CD8-positive, alpha-beta memory T cell (primary cell): ENCODE data around the gene RPL21. TPM values are rescaled to one million over a fixed set of nuclear protein-coding genes. Genes with fewer than 3 reads are reported as not detected.

Source experiments
- CTCF ChIA-PET: fragments of 350-600 bp; sonication (Branson Sonifier 250); formaldehyde crosslinking; loops from one replicate; lab custom pipeline; 2021; ENCODE audit warnings: antibody characterized with exemption; lab: Charles Lee
- POLR2A ChIA-PET: fragments of 350-600 bp; sonication (Branson Sonifier 250); formaldehyde crosslinking; loops from one replicate; lab custom pipeline; 2021; ENCODE audit warnings: antibody characterized with exemption; lab: Charles Lee
- DNase-seq, 5 donors: peaks; one replicate each; pipeline versions ENCODE4 v3.0.0 to v3.0.0-alpha.2; 2020 to 2022; ENCODE audit warnings: mixed read lengths in 1 of 5
- H3K27ac ChIP-seq: one replicate; pipeline ENCODE4 v1.7.0; 2013; ENCODE audit warnings: low read depth, mild to moderate bottlenecking, low read length, moderate library complexity
- H3K27me3 ChIP-seq: 2 replicates; pipeline ENCODE4 v1.7.0; 2013; ENCODE audit warnings: low read length, mild to moderate bottlenecking; ENCODE audit not compliant: insufficient read depth, poor library complexity, severe bottlenecking
- H3K36me3 ChIP-seq: 2 replicates; pipeline ENCODE4 v1.7.0; 2013; ENCODE audit warnings: mild to moderate bottlenecking, low read length, moderate library complexity; ENCODE audit not compliant: insufficient read depth
- H3K4me1 ChIP-seq: 2 replicates; pipeline ENCODE4 v1.7.0; 2013; ENCODE audit warnings: mild to moderate bottlenecking, low read length, moderate library complexity; ENCODE audit not compliant: insufficient read depth
- H3K4me3 ChIP-seq: 2 replicates; pipeline ENCODE4 v1.7.0; 2013; ENCODE audit warnings: mild to moderate bottlenecking, low read length
- H3K9me3 ChIP-seq: 2 replicates; pipeline ENCODE4 v1.7.0; 2013; ENCODE audit warnings: mild to moderate bottlenecking, low read length
- H3K27ac Mint-ChIP-seq, 8 donors: one replicate each; pipeline ENCODE4 v1.8.0; 2020 to 2021; ENCODE audit warnings: mixed read lengths in 8 of 8, mild to moderate bottlenecking in 6 of 8, inconsistent platforms in 3 of 8, moderate library complexity in 3 of 8
- H3K27me3 Mint-ChIP-seq, 2 donors: one replicate each; pipeline ENCODE4 v1.8.0; 2020 to 2021; ENCODE audit warnings: mixed read lengths in 2 of 2, mild to moderate bottlenecking in 1 of 2, moderate library complexity in 1 of 2
- H3K36me3 Mint-ChIP-seq, 3 donors: one replicate each; pipeline ENCODE4 v1.8.0; 2020 to 2021; ENCODE audit warnings: mixed read lengths in 3 of 3, inconsistent platforms in 1 of 3, mild to moderate bottlenecking in 1 of 3
- H3K4me1 Mint-ChIP-seq, 3 donors: one replicate each; pipeline ENCODE4 v1.8.0; 2020 to 2021; ENCODE audit warnings: mixed read lengths in 3 of 3, inconsistent platforms in 1 of 3, mild to moderate bottlenecking in 1 of 3
- H3K4me3 Mint-ChIP-seq, 7 donors: one replicate each; pipeline ENCODE4 v1.8.0; 2020 to 2021; ENCODE audit warnings: mixed read lengths in 7 of 7, mild to moderate bottlenecking in 6 of 7, moderate library complexity in 4 of 7, inconsistent platforms in 2 of 7
- H3K9me3 Mint-ChIP-seq, 5 donors: one replicate each; pipeline ENCODE4 v1.8.0; 2020 to 2022; ENCODE audit warnings: mixed read lengths in 5 of 5, mild to moderate bottlenecking in 3 of 5, moderate library complexity in 2 of 5, inconsistent platforms in 1 of 5
- polyA plus RNA-seq: library from polyadenylated mRNA; unstranded; fragments of 300-500 nt; fragmentation: Illumina TruSeq; gene quantifications from one replicate; pipeline ENCODE4 v1.2.3, GENCODE V29; 2021
- total RNA-seq, 2 experiments: library from RNA; stranded (reverse); gene quantifications; one replicate each; pipeline ENCODE4 v1.2.3, GENCODE V29; 2021

RPL21 gene
- total and polyA plus RNA-seq, 3 experiments from 2014 or later = 1,206 to 6,715 (median 1,216) TPM

GRCh38 chr13:27276188-27276587 lies 24.8 kb downstream of the RPL21 start:
- Histone ChIP-seq H3K27ac (no peak overlapping the region), H3K4me3 (no peak overlapping the region), H3K27me3 (peaks cover 4% of the 10 kb centered on the region), H3K36me3 (no peaks in the 10 kb centered on the region), H3K9me3 (no peaks in the 10 kb centered on the region), H3K4me1 (peaks cover 5% of the 10 kb centered on the region)
- H3K9me3 Mint-ChIP-seq = peaks cover 0 to 2% (median 0%) of the 10 kb centered on the region in 5 donors
- no peak overlapping the region for H3K4me3 Mint-ChIP-seq
- ChIA-PET POLR2A (no interaction called here), CTCF (interaction anchor here (0.9 kb wide), 1 partner anchor 291 kb away, joined by 3 read pairs; no protein-coding TSS in a partner anchor)
- no peak for DNase-seq
- peaks cover 0 to 1% (median 0%) of the 10 kb centered on the region in 3 donors for H3K36me3 Mint-ChIP-seq
- peaks cover 4 to 7% (median 5%) of the 10 kb centered on the region in 3 donors for H3K4me1 Mint-ChIP-seq
- peaks cover 18 to 55% of the 10 kb centered on the region in 2 donors for H3K27me3 Mint-ChIP-seq
- no peak overlapping the region for H3K27ac Mint-ChIP-seq

GRCh38 chr13:27279506-27279905 lies 28.1 kb downstream of the RPL21 start:
- Histone ChIP-seq H3K27me3 (no peaks in the 10 kb centered on the region), H3K27ac (no peak overlapping the region), H3K4me3 (no peak overlapping the region), H3K36me3 (no peaks in the 10 kb centered on the region), H3K4me1 (no peaks in the 10 kb centered on the region), H3K9me3 (no peaks in the 10 kb centered on the region)
- ChIA-PET CTCF (interaction anchor here (1.8 kb wide), 1 partner anchor 22 kb away, joined by 4 read pairs; no protein-coding TSS in a partner anchor), POLR2A (interaction anchor here (0.6 kb wide), 1 partner anchor 282 kb away, joined by 4 read pairs; no protein-coding TSS in a partner anchor)
- H3K9me3 Mint-ChIP-seq = peaks cover 0 to 2% (median 0%) of the 10 kb centered on the region in 5 donors
- no peak overlapping the region for H3K4me3 Mint-ChIP-seq
- DNase-seq = no peak
- H3K27me3 Mint-ChIP-seq = peaks cover 16 to 44% of the 10 kb centered on the region in 2 donors
- no peaks in the 10 kb centered on the region for H3K4me1 Mint-ChIP-seq
- H3K27ac Mint-ChIP-seq = no peak overlapping the region
- H3K36me3 Mint-ChIP-seq = no peaks in the 10 kb centered on the region

- CTCF ChIA-PET = interaction anchor here (1.4 kb wide), 1 partner anchor 10 kb away, joined by 4 read pairs; the partner anchor contains the start of gene RASL11A
- H3K4me3 Mint-ChIP-seq = no peak overlapping the region
- POLR2A ChIA-PET = no interaction called here
Observed at GRCh38 chr13:27280009-27280656, 28.8 kb downstream of the RPL21 start.

GRCh38 chr13:27280841-27281240 lies 29.5 kb downstream of the RPL21 start:
- H3K9me3 ChIP-seq = no peaks in the 10 kb centered on the region
- no peak overlapping the region for H3K4me3 ChIP-seq
- peak overlapping the region in 1 of 8 donors; percentile 43 for H3K27ac Mint-ChIP-seq
- no peaks in the 10 kb centered on the region for H3K4me1 Mint-ChIP-seq
- H3K4me3 Mint-ChIP-seq = no peak overlapping the region
- ChIA-PET POLR2A (no interaction called here), CTCF (interaction anchor here (1.4 kb wide), 1 partner anchor 10 kb away, joined by 4 read pairs; the partner anchor contains the start of gene RASL11A)
- no peak for DNase-seq
- no peaks in the 10 kb centered on the region for H3K4me1 ChIP-seq
- no peaks in the 10 kb centered on the region for H3K9me3 Mint-ChIP-seq
- peaks cover 20 to 39% of the 10 kb centered on the region in 2 donors for H3K27me3 Mint-ChIP-seq
- H3K36me3 Mint-ChIP-seq = no peaks in the 10 kb centered on the region
- no peaks in the 10 kb centered on the region for H3K27me3 ChIP-seq
- no peak overlapping the region for H3K27ac ChIP-seq
- H3K36me3 ChIP-seq = no peaks in the 10 kb centered on the region

More at GRCh38 chr13:27280009-27280656, 28.8 kb downstream of the RPL21 start:
- H3K4me3 ChIP-seq = no peak overlapping the region
- DNase-seq = no peak
- Mint-ChIP-seq H3K9me3 (peaks cover 0 to 2% (median 0%) of the 10 kb centered on the region in 5 donors), H3K36me3 (no peaks in the 10 kb centered on the region), H3K4me1 (no peaks in the 10 kb centered on the region), H3K27me3 (peaks cover 17 to 40% of the 10 kb centered on the region in 2 donors), H3K27ac (no peak overlapping the region)
- H3K27me3 ChIP-seq = no peaks in the 10 kb centered on the region
- H3K9me3 ChIP-seq = no peaks in the 10 kb centered on the region
- no peak overlapping the region for H3K27ac ChIP-seq
- H3K36me3 ChIP-seq = no peaks in the 10 kb centered on the region
- H3K4me1 ChIP-seq = no peaks in the 10 kb centered on the region

GRCh38 chr13:27281420-27281819 lies 30.1 kb downstream of the RPL21 start:
- Histone ChIP-seq H3K4me3 (no peak overlapping the region), H3K27me3 (no peaks in the 10 kb centered on the region), H3K36me3 (no peaks in the 10 kb centered on the region), H3K4me1 (no peaks in the 10 kb centered on the region), H3K9me3 (no peaks in the 10 kb centered on the region), H3K27ac (no peak overlapping the region)
- no peaks in the 10 kb centered on the region for H3K4me1 Mint-ChIP-seq
- no peaks in the 10 kb centered on the region for H3K9me3 Mint-ChIP-seq
- H3K27ac Mint-ChIP-seq = no peak overlapping the region
- peaks cover 17 to 33% of the 10 kb centered on the region in 2 donors for H3K27me3 Mint-ChIP-seq
- H3K4me3 Mint-ChIP-seq = no peak overlapping the region
- H3K36me3 Mint-ChIP-seq = no peaks in the 10 kb centered on the region
- ChIA-PET CTCF (interaction anchor here (0.9 to 1.4 kb wide), 2 partner anchors 11 to 296 kb away, joined by 3 to 4 read pairs; partner anchors contain the start of gene RASL11A), POLR2A (no interaction called here)
- DNase-seq = no peak

- Mint-ChIP-seq H3K9me3 (no peaks in the 10 kb centered on the region), H3K4me3 (no peak overlapping the region), H3K27ac (no peak overlapping the region), H3K36me3 (no peaks in the 10 kb centered on the region), H3K4me1 (no peaks in the 10 kb centered on the region), H3K27me3 (peaks cover 8 to 21% of the 10 kb centered on the region in 2 donors)
- H3K9me3 ChIP-seq = no peaks in the 10 kb centered on the region
- no peaks in the 10 kb centered on the region for H3K4me1 ChIP-seq
- no peak for DNase-seq
- no peaks in the 10 kb centered on the region for H3K27me3 ChIP-seq
- ChIA-PET CTCF (interaction anchor here (1.1 kb wide), 2 partner anchors 12 to 298 kb away, joined by 4 read pairs; no protein-coding TSS in a partner anchor), POLR2A (no interaction called here)
- H3K36me3 ChIP-seq = no peaks in the 10 kb centered on the region
- no peak overlapping the region for H3K4me3 ChIP-seq
- no peak overlapping the region for H3K27ac ChIP-seq
Observed at GRCh38 chr13:27283906-27284493, 32.6 kb downstream of the RPL21 start.

- no peak overlapping the region for H3K27ac ChIP-seq
- no peaks in the 10 kb centered on the region for H3K36me3 ChIP-seq
- DNase-seq = no peak
- no peaks in the 10 kb centered on the region for H3K36me3 Mint-ChIP-seq
- ChIA-PET CTCF (interaction anchor here (1.0 kb wide), 1 partner anchor 303 kb away, joined by 3 read pairs; no protein-coding TSS in a partner anchor), POLR2A (no interaction called here)
- H3K4me3 Mint-ChIP-seq = no peak overlapping the region
- no peaks in the 10 kb centered on the region for H3K27me3 ChIP-seq
- H3K4me3 ChIP-seq = no peak overlapping the region
- no peaks in the 10 kb centered on the region for H3K9me3 Mint-ChIP-seq
- no peaks in the 10 kb centered on the region for H3K9me3 ChIP-seq
- H3K4me1 Mint-ChIP-seq = peaks cover 4 to 6% (median 5%) of the 10 kb centered on the region in 3 donors
- H3K27ac Mint-ChIP-seq = no peak overlapping the region
- peaks cover 7 to 15% of the 10 kb centered on the region in 2 donors for H3K27me3 Mint-ChIP-seq
- H3K4me1 ChIP-seq = peaks cover 11% of the 10 kb centered on the region
Observed at GRCh38 chr13:27288392-27288791, 37.0 kb downstream of the RPL21 start.
